HUES48 (cell line): ENCODE results near the gene PMP22.

Source experiments
- H3K27ac ChIP-seq: one replicate; pipeline ENCODE4 v1.7.0; 2013; ENCODE audit warnings: low read depth, low read length, inconsistent platforms
- H3K27me3 ChIP-seq: 2 replicates; pipeline ENCODE4 v1.6.1; 2013; ENCODE audit warnings: mild to moderate bottlenecking, low read length; ENCODE audit not compliant: control insufficient read depth, insufficient read depth
- H3K36me3 ChIP-seq: 2 replicates; pipeline ENCODE4 v1.6.1; 2013; ENCODE audit warnings: low read length; ENCODE audit not compliant: control insufficient read depth, insufficient read depth
- H3K4me1 ChIP-seq: 2 replicates; pipeline ENCODE4 v1.6.1; 2013; ENCODE audit warnings: mild to moderate bottlenecking, low read length; ENCODE audit not compliant: control insufficient read depth, insufficient read depth
- H3K4me3 ChIP-seq: 2 replicates; pipeline ENCODE4 v1.5.1; 2013; ENCODE audit warnings: mild to moderate bottlenecking, low read depth, low read length
- H3K9ac ChIP-seq: 2 replicates; pipeline ENCODE4 v1.6.1; 2013; ENCODE audit warnings: mild to moderate bottlenecking, low read depth, low read length, moderate library complexity
- H3K9me3 ChIP-seq: 2 replicates; pipeline ENCODE4 v1.6.1; 2013; ENCODE audit warnings: low read length; ENCODE audit not compliant: control insufficient read depth, insufficient read depth

Gene PMP22

GRCh38 chr17:15264542-15264941 is 584 bp downstream of the PMP22 start:
- Histone ChIP-seq H3K27me3 (peaks cover 80% of the 10 kb centered on the region), H3K9ac (no peak overlapping the region), H3K27ac (no peak overlapping the region), H3K4me1 (peaks cover 16% of the 10 kb centered on the region; the same call in 1 of the 2 replicates), H3K36me3 (no peaks in the 10 kb centered on the region), H3K4me3 (no peak overlapping the region), H3K9me3 (no peaks in the 10 kb centered on the region)

DNA sequence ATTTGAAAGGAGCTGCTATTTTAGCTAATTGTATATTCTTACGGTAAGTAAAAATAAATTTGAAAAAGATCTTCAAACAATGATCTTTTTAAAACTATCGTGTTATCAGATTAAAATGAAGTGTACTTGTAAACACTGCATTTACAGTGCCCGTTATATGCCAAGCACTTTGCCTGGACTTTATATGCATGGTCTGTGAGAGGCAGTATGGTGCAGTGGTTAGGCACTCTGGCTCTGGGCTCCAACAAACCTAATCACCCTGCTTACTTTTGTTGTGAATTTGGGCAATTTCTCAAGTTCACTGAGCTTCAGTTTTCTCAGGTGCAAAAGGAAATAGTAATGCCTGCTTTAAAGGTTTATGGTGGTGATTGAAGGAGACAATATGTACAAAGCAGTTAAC is 1.4 kb downstream of the PMP22 start:
- no peak overlapping the region for H3K27ac ChIP-seq

DNA sequence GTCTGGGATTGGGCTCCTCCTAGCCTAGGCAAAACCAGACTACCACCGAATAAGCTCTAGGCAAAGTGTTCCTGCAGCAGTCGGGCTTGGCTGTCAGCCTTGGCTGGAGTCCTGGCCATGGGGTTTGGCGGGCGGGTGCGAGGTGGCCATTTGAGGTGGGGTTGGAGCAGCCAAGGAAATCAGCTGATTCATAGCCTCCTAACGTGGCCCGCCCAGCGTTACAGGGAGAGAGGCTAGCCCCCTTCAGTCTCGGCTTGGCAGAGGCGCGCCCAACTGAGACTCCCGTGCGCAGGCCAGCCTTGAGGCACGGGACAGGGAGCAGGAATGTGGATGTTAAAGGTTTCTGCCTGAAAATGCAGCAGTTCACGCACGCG is 1.9 kb downstream of the PMP22 start:
- no peaks in the 10 kb centered on the region for H3K36me3 ChIP-seq
- peak overlapping the region; percentile 72 for H3K4me3 ChIP-seq
- H3K4me1 ChIP-seq: peaks cover 16% of the 10 kb centered on the region; the same call in 1 of the 2 replicates
- H3K9me3 ChIP-seq: no peaks in the 10 kb centered on the region
- H3K27ac ChIP-seq: no peak overlapping the region
- peaks cover 84% of the 10 kb centered on the region for H3K27me3 ChIP-seq
- H3K9ac ChIP-seq: no peak overlapping the region

More for the DNA sequence above, 1.4 kb downstream of the PMP22 start:
- H3K36me3 ChIP-seq: no peaks in the 10 kb centered on the region
- H3K9ac ChIP-seq: no peak overlapping the region
- peak overlapping the region; percentile 72 for H3K4me3 ChIP-seq
- no peaks in the 10 kb centered on the region for H3K9me3 ChIP-seq
- peaks cover 80% of the 10 kb centered on the region for H3K27me3 ChIP-seq
- peaks cover 16% of the 10 kb centered on the region; the same call in 1 of the 2 replicates for H3K4me1 ChIP-seq

DNA sequence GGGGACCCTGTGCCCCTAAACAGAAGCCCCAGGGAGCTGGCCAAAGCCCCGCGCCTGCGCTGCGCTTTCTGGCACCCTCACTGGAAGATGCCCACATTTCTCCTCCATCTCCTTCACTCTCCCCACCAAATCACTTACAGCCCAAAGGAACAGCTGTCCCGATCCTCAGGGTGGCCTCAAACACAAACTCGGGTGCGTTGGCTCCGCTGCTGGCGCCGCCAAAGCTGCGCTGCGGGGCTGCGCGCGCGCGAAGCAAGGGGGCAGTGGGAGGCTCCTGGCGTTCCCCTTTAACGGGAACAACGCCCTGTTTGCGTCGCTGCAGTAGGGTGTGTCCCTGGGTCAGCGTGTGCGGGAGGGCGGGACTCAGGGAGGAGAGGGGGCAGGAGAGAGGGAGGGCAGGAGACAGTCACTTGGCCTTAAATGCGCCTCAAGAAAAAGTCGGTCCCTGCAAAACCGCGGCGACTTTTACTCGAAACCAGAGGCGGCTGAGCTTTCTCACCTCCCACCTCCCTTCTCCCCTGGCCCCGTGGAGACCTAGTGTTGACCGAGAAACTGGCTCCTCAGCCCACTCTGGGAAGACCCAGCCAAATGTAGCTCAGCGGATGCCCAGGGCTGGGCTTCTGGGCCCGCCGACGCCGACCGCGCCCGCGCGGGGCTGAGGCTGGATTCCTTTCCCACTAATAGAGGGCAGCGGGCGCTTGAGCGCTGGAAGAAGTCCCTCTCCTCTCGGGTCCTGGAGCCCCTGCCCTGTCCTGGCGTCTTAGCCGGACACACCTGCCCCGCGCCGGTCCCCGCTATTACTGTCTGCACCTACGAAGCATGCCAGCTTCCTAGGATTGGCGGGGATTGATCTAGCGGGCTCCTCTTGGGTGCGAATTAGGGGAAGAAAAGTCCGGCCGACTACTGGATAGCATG is 2.6 kb downstream of the PMP22 start:
- no peaks in the 10 kb centered on the region for H3K36me3 ChIP-seq
- H3K9ac ChIP-seq: no peak overlapping the region
- peaks cover 87% of the 10 kb centered on the region for H3K27me3 ChIP-seq
- peak overlapping the region; percentile 72 for H3K4me3 ChIP-seq
- no peak overlapping the region for H3K27ac ChIP-seq
- H3K9me3 ChIP-seq: no peaks in the 10 kb centered on the region
- H3K4me1 ChIP-seq: peaks cover 16% of the 10 kb centered on the region; the same call in 1 of the 2 replicates

DNA sequence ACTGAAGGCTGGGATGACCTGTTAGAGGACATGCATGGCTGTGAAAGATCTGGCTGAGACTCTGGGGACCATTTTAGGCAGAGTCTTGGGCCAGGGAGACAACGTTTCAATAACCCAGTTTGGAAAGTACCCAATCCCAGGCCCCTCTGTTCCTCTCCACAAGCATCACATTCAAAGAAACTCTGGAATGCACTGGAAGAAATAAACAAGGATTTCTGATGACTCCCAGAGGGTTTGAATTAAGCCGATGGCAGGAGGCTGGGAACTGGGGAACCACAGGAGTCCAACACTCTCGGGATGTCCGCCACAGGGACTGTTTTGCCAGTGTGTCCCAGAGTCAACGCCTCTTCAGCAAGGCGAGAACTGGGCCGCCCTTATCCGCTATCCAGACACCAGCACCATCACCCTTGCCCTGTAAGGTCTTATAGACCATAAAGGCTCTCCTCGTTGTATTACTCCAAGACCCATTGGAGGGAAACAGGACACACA is 3.3 kb downstream of the PMP22 start:
- Histone ChIP-seq H3K36me3 (no peaks in the 10 kb centered on the region), H3K9me3 (no peaks in the 10 kb centered on the region), H3K9ac (no peak overlapping the region), H3K27ac (no peak overlapping the region), H3K27me3 (peaks cover 86% of the 10 kb centered on the region), H3K4me3 (peak overlapping the region; percentile 72), H3K4me1 (peaks cover 16% of the 10 kb centered on the region; the same call in 1 of the 2 replicates)

DNA sequence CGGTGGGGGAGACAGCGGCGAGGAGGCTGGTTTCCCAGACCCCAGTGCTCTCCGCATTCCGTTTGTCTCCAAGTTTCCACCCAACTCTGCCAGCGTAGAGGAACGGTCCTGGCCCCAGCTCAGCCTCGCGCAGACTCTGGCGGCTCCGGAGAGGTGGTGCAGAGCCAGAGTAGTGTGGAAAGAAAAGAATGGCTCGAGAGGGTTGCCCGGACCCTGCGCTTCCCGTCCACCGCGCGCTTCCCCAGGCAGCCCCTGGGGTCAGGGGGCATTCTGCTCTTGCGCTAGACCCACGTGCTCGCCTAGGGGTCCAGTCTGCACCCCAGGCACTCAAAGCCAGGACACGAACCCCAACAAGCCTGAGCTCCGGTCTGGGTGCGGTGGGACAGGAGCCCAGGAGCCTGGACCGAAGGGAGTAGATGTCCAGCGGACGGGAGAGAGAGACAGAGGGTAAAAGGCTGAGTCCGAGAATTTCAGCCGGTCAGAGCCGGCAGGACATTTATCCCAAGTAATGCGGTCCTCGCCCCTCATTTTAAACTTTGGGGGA is 3.8 kb downstream of the PMP22 start:
- Histone ChIP-seq H3K4me1 (peaks cover 16% of the 10 kb centered on the region; the same call in 1 of the 2 replicates), H3K9me3 (no peaks in the 10 kb centered on the region), H3K4me3 (peak overlapping the region; percentile 72), H3K36me3 (no peaks in the 10 kb centered on the region), H3K27me3 (peaks cover 85% of the 10 kb centered on the region), H3K27ac (no peak overlapping the region), H3K9ac (no peak overlapping the region)

DNA sequence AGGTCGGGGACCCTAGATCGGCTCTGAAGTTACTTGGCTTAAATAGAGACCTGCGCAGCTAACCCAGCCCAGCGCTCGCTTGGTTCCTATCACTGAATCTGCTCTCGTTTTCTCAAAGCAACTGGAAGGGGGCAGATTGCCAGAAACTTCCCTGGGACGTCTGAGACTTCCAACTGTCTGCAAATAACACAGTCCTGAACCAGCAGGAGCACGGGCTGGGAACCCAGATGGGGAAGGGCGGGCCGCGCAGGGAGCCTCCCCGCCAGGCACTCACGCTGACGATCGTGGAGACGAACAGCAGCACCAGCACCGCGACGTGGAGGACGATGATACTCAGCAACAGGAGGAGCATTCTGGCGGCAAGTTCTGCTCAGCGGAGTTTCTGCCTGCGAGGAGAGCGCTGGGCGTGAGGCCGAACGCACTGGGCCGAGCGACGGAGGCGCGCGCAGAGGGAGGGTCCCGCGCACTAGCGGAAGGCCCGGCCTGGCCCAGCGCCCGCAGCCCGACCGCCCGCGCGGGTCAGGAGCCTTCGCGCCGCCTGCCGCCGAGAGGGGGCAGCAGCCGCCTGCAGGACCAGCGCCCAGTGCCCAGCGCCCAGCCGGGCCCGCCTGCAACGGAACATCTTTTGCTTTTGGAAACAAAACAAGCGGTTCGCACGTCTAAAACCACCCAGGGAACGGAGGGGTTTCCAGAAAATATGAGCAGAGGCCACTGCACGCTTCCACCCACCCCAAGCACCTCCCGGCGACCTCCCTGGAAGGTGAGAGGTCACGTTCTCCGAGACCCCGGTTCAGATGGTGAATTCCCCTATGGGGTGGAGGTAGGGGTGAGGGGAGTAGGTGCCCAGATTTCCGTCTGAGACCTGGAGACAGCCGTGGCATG is 4.5 kb downstream of the PMP22 start:
- H3K27me3 ChIP-seq: peaks cover 85% of the 10 kb centered on the region
- no peaks in the 10 kb centered on the region for H3K36me3 ChIP-seq
- no peaks in the 10 kb centered on the region for H3K9me3 ChIP-seq
- peak overlapping the region; percentile 72 for H3K4me3 ChIP-seq
- no peak overlapping the region for H3K27ac ChIP-seq
- H3K4me1 ChIP-seq: peaks cover 16% of the 10 kb centered on the region; the same call in 1 of the 2 replicates
- H3K9ac ChIP-seq: no peak overlapping the region

GRCh38 chr17:15257796-15258512 is 7.2 kb downstream of the PMP22 start:
- Histone ChIP-seq H3K9ac (no peak overlapping the region), H3K9me3 (no peaks in the 10 kb centered on the region), H3K36me3 (no peaks in the 10 kb centered on the region), H3K27ac (no peak overlapping the region), H3K27me3 (peaks cover 62% of the 10 kb centered on the region), H3K4me3 (peak overlapping the region; percentile 33; the same call in 1 of the 2 replicates), H3K4me1 (peaks cover 9% of the 10 kb centered on the region; the same call in 1 of the 2 replicates)

DNA sequence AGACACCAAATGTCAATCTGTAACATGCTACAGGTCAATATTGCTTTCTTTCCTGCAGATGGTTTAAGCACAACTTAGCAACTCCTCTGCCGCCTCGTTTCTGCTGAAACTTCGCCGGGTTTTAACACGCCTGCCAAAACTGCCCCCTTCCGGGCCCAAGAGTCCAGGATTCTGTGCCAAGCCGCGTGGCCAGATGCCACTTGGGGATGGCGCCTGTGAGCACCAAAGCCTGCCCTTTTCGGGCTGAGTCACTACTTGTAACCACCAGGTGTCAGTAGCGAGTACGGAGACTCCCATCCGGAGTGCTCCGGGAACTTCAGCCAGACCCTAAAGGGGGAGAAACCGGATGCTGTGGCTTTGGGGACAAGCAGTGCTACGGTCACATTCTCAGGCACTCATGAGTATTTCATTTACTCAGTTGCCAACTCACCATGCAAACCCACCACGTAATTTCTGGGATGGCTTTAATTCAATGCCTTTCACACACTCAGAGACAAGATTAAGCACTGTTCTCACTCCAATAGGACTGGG is 7.8 kb downstream of the PMP22 start:
- H3K27me3 ChIP-seq: peaks cover 56% of the 10 kb centered on the region
- H3K4me1 ChIP-seq: peaks cover 9% of the 10 kb centered on the region; the same call in 1 of the 2 replicates
- H3K27ac ChIP-seq: no peak overlapping the region
- H3K36me3 ChIP-seq: no peaks in the 10 kb centered on the region
- no peaks in the 10 kb centered on the region for H3K9me3 ChIP-seq
- peak overlapping the region; percentile 33; the same call in 1 of the 2 replicates for H3K4me3 ChIP-seq
- no peak overlapping the region for H3K9ac ChIP-seq

GRCh38 chr17:15256689-15257088 is 8.4 kb downstream of the PMP22 start:
- peaks cover 5% of the 10 kb centered on the region; the same call in 1 of the 2 replicates for H3K4me1 ChIP-seq
- H3K9me3 ChIP-seq: no peaks in the 10 kb centered on the region
- peaks cover 50% of the 10 kb centered on the region for H3K27me3 ChIP-seq
- H3K9ac ChIP-seq: no peak overlapping the region
- no peaks in the 10 kb centered on the region for H3K36me3 ChIP-seq
- no peak overlapping the region for H3K27ac ChIP-seq
- no peak overlapping the region for H3K4me3 ChIP-seq
